Muscle layer of colon (tissue), 2 donors: ENCODE measurements around the gene TMEM106C.

Experiments used
- H3K27ac ChIP-seq: one replicate; pipeline ENCODE4 v1.7.0; 2013; ENCODE audit warnings: low read depth, mild to moderate bottlenecking, low read length, moderate library complexity
- H3K27me3 ChIP-seq, 2 donors: one replicate each; pipeline ENCODE4 v1.7.0; 2013; ENCODE audit warnings: low read length in 2 of 2, mild to moderate bottlenecking in 2 of 2; ENCODE audit not compliant: insufficient read depth in 2 of 2, control insufficient read depth in 1 of 2
- H3K36me3 ChIP-seq: one replicate; pipeline ENCODE4 v1.7.0; 2013; ENCODE audit warnings: mild to moderate bottlenecking, low read length; ENCODE audit not compliant: insufficient read depth
- H3K4me1 ChIP-seq: one replicate; pipeline ENCODE4 v1.7.0; 2013; ENCODE audit warnings: mild to moderate bottlenecking, low read length; ENCODE audit not compliant: insufficient read depth
- H3K4me3 ChIP-seq, 2 donors: one replicate each; pipeline ENCODE4 v1.7.0; 2013; ENCODE audit warnings: low read length in 2 of 2, low read depth in 1 of 2, mild to moderate bottlenecking in 1 of 2, moderate library complexity in 1 of 2
- H3K9ac ChIP-seq: one replicate; pipeline ENCODE4 v1.7.0; 2013; ENCODE audit warnings: low read length
- H3K9me3 ChIP-seq: one replicate; pipeline ENCODE4 v1.7.0; 2013; ENCODE audit warnings: mild to moderate bottlenecking, low read length
- donor health status: abdominal sarcoma.
- donor health status: Adenocarcinoma of cecum.

TMEM106C gene

DNA sequence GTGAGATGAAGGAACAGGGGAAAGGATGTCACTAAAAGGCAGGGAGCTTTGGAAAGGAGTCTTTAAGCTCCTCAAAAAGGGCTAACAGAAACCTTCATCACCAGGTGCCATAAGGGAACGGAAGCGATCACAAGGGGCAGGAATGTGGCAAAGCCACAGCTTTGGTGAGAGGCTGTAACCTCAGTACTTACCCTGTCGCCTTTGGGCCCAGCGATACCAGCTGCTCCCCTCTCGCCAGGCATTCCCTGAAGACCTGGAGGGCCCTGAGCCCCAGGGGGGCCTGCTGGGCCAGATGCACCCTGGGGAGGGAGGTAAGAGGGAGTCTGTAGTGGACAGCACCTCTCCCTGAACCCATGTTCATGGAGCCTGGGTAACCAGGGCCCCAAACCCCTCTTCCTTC lies 18.9 kb downstream of the TMEM106C start:
- Histone ChIP-seq H3K9ac (no peak overlapping the region), H3K9me3 (no peaks in the 10 kb centered on the region), H3K4me1 (no peaks in the 10 kb centered on the region), H3K4me3 (no peak overlapping the region), H3K36me3 (no peaks in the 10 kb centered on the region), H3K27me3 (no peaks in the 10 kb centered on the region), H3K27ac (no peak overlapping the region)

- Histone ChIP-seq H3K36me3 (no peaks in the 10 kb centered on the region), H3K27ac (no peak overlapping the region), H3K9ac (no peak overlapping the region), H3K4me1 (no peaks in the 10 kb centered on the region), H3K9me3 (no peaks in the 10 kb centered on the region), H3K27me3 (no peaks in the 10 kb centered on the region), H3K4me3 (no peak overlapping the region)
These were observed 19.4 kb downstream of the TMEM106C start for GRCh38 chr12:47982770-47983169.

GRCh38 chr12:47983541-47984115 lies 20.2 kb downstream of the TMEM106C start:
- Histone ChIP-seq H3K4me1 (no peaks in the 10 kb centered on the region), H3K27me3 (no peaks in the 10 kb centered on the region), H3K9me3 (no peaks in the 10 kb centered on the region), H3K36me3 (no peaks in the 10 kb centered on the region), H3K4me3 (no peak overlapping the region), H3K27ac (no peak overlapping the region), H3K9ac (no peak overlapping the region)

DNA sequence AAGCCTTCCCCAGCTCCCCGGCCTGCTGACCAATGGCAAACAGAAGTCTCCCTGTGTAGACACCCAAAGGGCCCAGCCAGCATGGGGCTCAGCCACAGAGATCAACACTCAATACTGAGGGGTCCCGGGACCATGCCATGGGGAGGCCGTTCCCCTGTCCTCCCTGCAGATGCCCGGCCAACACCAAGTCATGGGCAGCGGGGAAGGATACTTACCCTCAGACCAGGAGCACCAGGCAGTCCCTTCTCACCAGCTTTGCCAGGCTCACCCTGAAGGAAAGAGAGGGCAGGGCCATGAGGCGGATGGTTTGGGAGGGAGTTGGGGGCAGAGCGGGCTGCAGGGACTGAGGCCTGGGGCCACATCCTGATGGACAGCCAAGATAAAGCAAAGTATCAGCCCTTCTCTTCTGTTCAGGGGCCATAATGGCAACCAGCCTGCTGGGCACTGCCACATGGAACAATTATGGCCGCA lies 21.0 kb downstream of the TMEM106C start:
- H3K27me3 ChIP-seq, result no peaks in the 10 kb centered on the region

GRCh38 chr12:47985596-47986290 lies 22.3 kb downstream of the TMEM106C start:
- H3K9ac ChIP-seq, result no peak overlapping the region
- H3K27ac ChIP-seq, result no peak overlapping the region
- H3K4me1 ChIP-seq, result no peaks in the 10 kb centered on the region
- no peaks in the 10 kb centered on the region for H3K9me3 ChIP-seq
- no peak overlapping the region for H3K4me3 ChIP-seq
- no peaks in the 10 kb centered on the region for H3K36me3 ChIP-seq
- H3K27me3 ChIP-seq, result no peaks in the 10 kb centered on the region

More for the DNA sequence above, 21.0 kb downstream of the TMEM106C start:
- Histone ChIP-seq H3K9ac (no peak overlapping the region), H3K36me3 (no peaks in the 10 kb centered on the region), H3K9me3 (no peaks in the 10 kb centered on the region), H3K4me3 (no peak overlapping the region), H3K4me1 (no peaks in the 10 kb centered on the region), H3K27ac (no peak overlapping the region)

GRCh38 chr12:47986291-47986660 lies 22.9 kb downstream of the TMEM106C start:
- no peaks in the 10 kb centered on the region for H3K36me3 ChIP-seq
- no peak overlapping the region for H3K9ac ChIP-seq
- no peaks in the 10 kb centered on the region for H3K27me3 ChIP-seq
- H3K4me3 ChIP-seq, result no peak overlapping the region
- H3K27ac ChIP-seq, result no peak overlapping the region
- H3K9me3 ChIP-seq, result no peaks in the 10 kb centered on the region
- peaks cover 4% of the 10 kb centered on the region for H3K4me1 ChIP-seq

- Histone ChIP-seq H3K9ac (no peak overlapping the region), H3K9me3 (no peaks in the 10 kb centered on the region), H3K27me3 (no peaks in the 10 kb centered on the region)
These were observed 23.4 kb downstream of the TMEM106C start for GRCh38 chr12:47986832-47987231.

DNA sequence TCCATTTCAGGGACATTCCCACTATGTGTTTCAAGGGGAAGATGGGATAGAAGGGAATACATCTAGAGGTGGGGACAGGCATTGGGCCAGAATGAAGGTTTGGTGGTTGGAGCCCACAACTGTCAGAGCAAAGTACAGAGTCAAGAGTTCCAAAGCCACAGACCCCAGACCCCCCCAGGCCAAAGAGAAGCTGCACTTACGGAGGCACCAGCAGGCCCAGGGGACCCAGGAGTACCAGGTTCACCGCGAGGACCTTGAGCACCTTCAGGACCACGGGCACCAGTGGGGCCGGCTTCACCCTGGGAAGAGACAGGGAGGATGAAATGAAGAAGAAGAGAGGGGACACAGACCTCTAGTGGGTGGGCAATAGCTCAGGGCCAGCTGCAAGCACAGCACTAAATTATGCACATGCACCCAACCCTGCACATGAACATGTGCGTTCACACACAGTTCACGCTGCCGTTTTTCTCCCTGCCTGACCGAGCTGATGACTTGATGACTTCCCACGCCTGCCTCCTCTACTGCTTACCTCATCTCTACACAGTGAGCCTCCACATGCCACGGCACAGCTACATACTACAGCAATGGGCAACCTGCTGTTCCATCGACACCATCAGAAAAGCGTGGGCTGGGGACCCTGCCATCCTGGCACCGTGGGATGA lies 24.1 kb downstream of the TMEM106C start:
- H3K36me3 ChIP-seq, result no peaks in the 10 kb centered on the region
- no peak overlapping the region for H3K27ac ChIP-seq
- peaks cover 4% of the 10 kb centered on the region for H3K4me1 ChIP-seq
- no peak overlapping the region for H3K4me3 ChIP-seq
- no peaks in the 10 kb centered on the region for H3K9me3 ChIP-seq
- no peak overlapping the region for H3K9ac ChIP-seq
- H3K27me3 ChIP-seq, result no peaks in the 10 kb centered on the region

More at GRCh38 chr12:47986832-47987231, 23.4 kb downstream of the TMEM106C start:
- peaks cover 4% of the 10 kb centered on the region for H3K4me1 ChIP-seq
- no peak overlapping the region for H3K4me3 ChIP-seq
- H3K27ac ChIP-seq, result no peak overlapping the region
- H3K36me3 ChIP-seq, result no peaks in the 10 kb centered on the region

DNA sequence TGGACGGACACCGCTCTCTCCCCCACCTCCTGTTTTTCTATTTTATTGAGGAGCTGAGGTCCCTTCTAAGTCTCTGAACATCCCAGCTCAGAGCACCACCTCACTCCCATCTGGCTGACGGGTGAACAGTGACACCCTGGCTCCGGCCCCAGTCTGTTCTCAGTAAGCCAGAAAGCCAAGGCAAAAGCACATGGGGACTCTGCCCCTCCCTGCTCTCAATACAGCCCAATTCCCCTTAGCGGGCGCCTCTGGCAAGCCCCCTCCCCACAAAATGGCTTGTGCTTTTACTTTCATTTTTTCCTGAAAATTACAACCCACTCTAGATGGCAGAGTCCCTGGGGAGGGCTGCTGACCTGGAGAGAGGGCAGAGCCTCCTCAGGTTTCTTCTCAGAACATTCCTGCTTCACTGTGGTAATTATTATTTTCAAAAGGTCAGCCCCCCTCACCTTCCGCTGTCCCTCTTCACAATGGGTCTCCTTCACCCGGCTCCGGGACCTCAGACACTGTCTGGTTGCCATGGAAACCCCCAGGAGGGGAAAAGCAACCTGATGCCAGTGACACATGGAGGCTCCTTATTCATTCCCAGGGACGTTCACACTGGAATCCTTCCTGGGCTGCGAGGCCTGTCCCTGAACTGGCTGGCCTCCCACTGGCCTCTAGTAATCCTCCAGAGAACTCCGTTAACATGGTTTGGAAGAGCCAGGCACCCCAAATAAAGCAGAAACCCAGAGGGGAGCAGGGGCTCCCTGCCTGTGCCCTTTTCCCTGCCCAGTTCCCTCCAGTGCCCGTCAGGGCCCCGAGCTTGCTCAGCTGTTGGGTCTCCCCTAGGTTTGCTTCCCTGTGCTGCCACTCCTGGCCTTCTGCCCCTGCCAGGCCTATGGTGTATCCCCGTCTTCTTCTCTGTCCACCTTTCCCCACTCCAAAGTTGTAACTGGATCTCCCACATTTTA lies 25.0 kb downstream of the TMEM106C start:
- H3K36me3 ChIP-seq, result no peaks in the 10 kb centered on the region
- H3K4me3 ChIP-seq, result no peak overlapping the region
- no peaks in the 10 kb centered on the region for H3K9me3 ChIP-seq
- no peak overlapping the region for H3K9ac ChIP-seq
- H3K27me3 ChIP-seq, result no peaks in the 10 kb centered on the region
- peaks cover 4% of the 10 kb centered on the region for H3K4me1 ChIP-seq
- H3K27ac ChIP-seq, result no peak overlapping the region

GRCh38 chr12:47989023-47989417 lies 25.6 kb downstream of the TMEM106C start:
- no peaks in the 10 kb centered on the region for H3K36me3 ChIP-seq
- H3K27me3 ChIP-seq, result no peaks in the 10 kb centered on the region
- H3K4me3 ChIP-seq, result no peak overlapping the region
- H3K9ac ChIP-seq, result no peak overlapping the region
- H3K9me3 ChIP-seq, result no peaks in the 10 kb centered on the region
- H3K27ac ChIP-seq, result no peak overlapping the region
- peaks cover 4% of the 10 kb centered on the region for H3K4me1 ChIP-seq

DNA sequence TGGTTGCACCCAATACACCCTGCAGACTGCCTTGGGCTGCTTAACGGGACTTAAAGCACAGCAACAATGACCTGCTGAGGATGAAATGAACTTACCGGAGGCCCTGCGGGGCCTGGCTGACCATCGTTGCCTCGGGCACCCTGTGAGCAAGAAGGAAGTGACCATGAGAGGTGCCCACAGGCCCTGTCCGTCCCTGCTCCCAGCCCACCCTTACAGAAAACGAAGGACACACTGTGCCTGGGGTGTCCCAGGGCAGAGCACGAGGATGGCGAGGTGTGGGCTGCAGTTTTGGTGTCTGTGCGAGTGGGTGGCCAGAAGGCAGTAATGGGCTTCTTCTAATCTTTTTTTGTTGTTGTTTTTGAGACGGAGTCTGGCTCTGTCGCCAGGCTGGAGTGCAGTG lies 26.3 kb downstream of the TMEM106C start:
- no peak overlapping the region for H3K4me3 ChIP-seq
- H3K27me3 ChIP-seq, result no peaks in the 10 kb centered on the region
- H3K9ac ChIP-seq, result no peak overlapping the region
- no peaks in the 10 kb centered on the region for H3K36me3 ChIP-seq
- no peak overlapping the region for H3K27ac ChIP-seq
- H3K9me3 ChIP-seq, result no peaks in the 10 kb centered on the region
- peaks cover 4% of the 10 kb centered on the region for H3K4me1 ChIP-seq
